ENCODE results near the gene SAMD15.
"Not testable (repeated sequence)": the region's sequence is repeated elsewhere in the genome, so short reads cannot be mapped to it uniquely, and the experiment has no call there.

Gene SAMD15

GRCh38 chr14:77375973-77376770 is 1.0 kb upstream of the SAMD15 start:
- DNase-seq, result peak; percentile 9

- no peak for DNase-seq
These were observed 294 bp downstream of the SAMD15 start for GRCh38 chr14:77377502-77377844.

- no peak for DNase-seq
These were observed 1.5 kb downstream of the SAMD15 start for GRCh38 chr14:77378701-77379100.

GRCh38 chr14:77390188-77390587 is 13.0 kb downstream of the SAMD15 start:
- no peak for DNase-seq

GRCh38 chr14:77400216-77400615 is 23.0 kb downstream of the SAMD15 start:
- DNase-seq, result no peak

GRCh38 chr14:77403768-77404167 is 26.6 kb downstream of the SAMD15 start:
- no peak for DNase-seq

- DNase-seq, result no peak
These were observed 28.9 kb downstream of the SAMD15 start for GRCh38 chr14:77406086-77406485.

GRCh38 chr14:77406718-77407117 is 29.5 kb downstream of the SAMD15 start:
- DNase-seq, result no peak

GRCh38 chr14:77407158-77407557 is 30.0 kb downstream of the SAMD15 start:
- DNase-seq, result no peak

GRCh38 chr14:77409131-77409533 is 32.0 kb downstream of the SAMD15 start:
- DNase-seq, result no peak

- not testable (repeated sequence) for DNase-seq
These were observed 38.3 kb downstream of the SAMD15 start for GRCh38 chr14:77415403-77416030.

GRCh38 chr14:77416098-77416497 is 38.9 kb downstream of the SAMD15 start:
- DNase-seq, result not testable (repeated sequence)

- no peak for DNase-seq
These were observed 39.7 kb downstream of the SAMD15 start for GRCh38 chr14:77416836-77417235.

- no peak for DNase-seq
These were observed 44.0 kb downstream of the SAMD15 start for GRCh38 chr14:77421201-77421600.

- no peak for DNase-seq
These were observed 46.2 kb downstream of the SAMD15 start, which contains the start of gene NOXRED1 for GRCh38 chr14:77423423-77423822. TSS of gene NOXRED1 (minus strand) at chr14:77423523. CDS start at chr14:77422889, 634 bp downstream.

GRCh38 chr14:77424862-77425261 is 47.7 kb downstream of the SAMD15 start:
- DNase-seq, result no peak

- DNase-seq, result no peak
These were observed 49.2 kb downstream of the SAMD15 start for GRCh38 chr14:77426396-77426795.

GRCh38 chr14:77436042-77436441 is 58.9 kb downstream of the SAMD15 start:
- no peak for DNase-seq

GRCh38 chr14:77438596-77438995 is 61.4 kb downstream of the SAMD15 start:
- no peak for DNase-seq

- DNase-seq, result no peak
These were observed 62.7 kb downstream of the SAMD15 start for GRCh38 chr14:77439861-77440260.

Data from central memory CD4-positive, alpha-beta T cell (primary cell).